Measurements from ENCODE around the gene SUMF1. TPM values are rescaled to one million over a fixed set of nuclear protein-coding genes. Genes with fewer than 3 reads are reported as not detected.

SUMF1 gene
- total and polyA plus RNA-seq, 4 donors = 13.0 to 34.2 (median 23.5) TPM

DNA sequence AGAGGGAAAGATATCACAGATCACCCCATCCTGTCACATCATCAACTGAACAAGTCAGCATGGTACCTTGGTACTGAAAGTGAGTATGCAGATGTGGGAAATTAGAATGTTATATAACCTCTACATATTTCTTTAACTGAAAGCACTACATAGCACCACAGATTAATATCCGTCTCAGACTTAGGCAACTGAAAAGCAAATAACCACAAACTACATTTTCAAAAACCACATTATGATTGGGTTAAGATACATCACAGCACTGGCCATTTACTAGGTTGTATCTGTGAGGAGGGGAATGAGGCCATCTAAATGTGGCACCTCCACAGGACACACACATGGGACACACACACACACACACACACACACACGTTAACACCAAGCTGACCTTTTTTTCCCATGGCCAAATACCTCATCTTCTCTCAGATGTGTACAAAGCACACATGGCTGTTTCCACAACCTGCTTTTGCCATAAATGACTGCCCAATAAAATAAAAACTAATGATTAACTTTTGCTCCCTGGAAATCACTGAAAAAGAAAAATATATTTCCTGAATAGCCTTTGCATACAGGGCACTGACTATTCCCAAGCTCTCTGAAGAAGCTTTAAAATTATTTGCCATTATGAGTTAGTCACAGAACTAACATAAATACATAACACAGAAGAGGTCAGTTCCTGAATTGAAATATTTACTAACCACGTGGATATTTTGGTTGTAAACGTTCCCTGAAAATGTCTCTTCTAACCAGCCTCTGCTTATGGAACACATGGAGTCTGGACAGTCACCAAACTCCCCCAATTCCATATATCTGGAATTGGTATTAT lies 60.1 kb downstream of the SUMF1 start (continued):
- TF ChIP-seq, protein P1, sequence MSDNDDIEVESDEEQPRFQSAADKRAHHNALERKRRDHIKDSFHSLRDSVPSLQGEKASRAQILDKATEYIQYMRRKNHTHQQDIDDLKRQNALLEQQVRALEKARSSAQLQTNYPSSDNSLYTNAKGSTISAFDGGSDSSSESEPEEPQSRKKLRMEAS (IDR thresholded peaks at IDR 0.05) = peak; percentile 69
- no peak for TF ChIP-seq HNF4G (IDR thresholded peaks at IDR 0.05)
- TF ChIP-seq RXRA (IDR thresholded peaks at IDR 0.05) = peak; percentile 88
- TF ChIP-seq GABPA (IDR thresholded peaks at IDR 0.05 in 1 of 2, conservative IDR thresholded peaks at IDR 0.05 in 1 of 2) = no peak

DNA sequence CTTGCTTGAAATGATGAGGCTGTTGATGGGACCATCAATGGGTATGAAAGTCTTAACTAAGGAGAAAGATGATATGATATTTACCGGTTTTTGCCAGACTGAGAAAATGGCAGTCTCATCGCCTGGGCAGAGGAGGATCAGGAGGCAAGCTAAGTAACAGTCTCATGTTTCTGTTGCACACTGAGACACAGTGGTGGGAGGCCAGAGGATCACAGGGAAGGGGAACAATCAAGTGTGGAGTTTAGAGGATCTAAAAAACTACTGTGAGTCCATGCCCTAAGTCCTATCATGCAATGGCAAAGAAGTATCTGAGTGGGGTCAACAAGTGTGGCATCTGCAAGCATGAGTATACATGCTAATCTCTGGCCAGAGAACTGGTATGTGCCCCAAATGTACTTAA lies 62.2 kb downstream of the SUMF1 start:
- peaks cover 0 to 13% (median 6%) of the 10 kb centered on the region in 4 donors for H3K36me3 ChIP-seq (ENCODE audit: control insufficient read depth in 4 of 4, insufficient read depth in 3 of 4, low read depth in 1 of 4, low read length in 3 of 4)
- TF ChIP-seq EGR1 (IDR thresholded peaks at IDR 0.05; ENCODE audit: low read depth in 2 of 2) (no peak), RAD21 (IDR thresholded peaks at IDR 0.05) (no peak), FOXA1 (IDR thresholded peaks at IDR 0.05) (no peak), TAF1 (conservative IDR thresholded peaks at IDR 0.05) (no peak), FOXA2 (IDR thresholded peaks at IDR 0.05) (no peak), HNF4G (IDR thresholded peaks at IDR 0.05) (no peak), NR2F2 (IDR thresholded peaks at IDR 0.05) (no peak)
- TF ChIP-seq, protein P1 (IDR thresholded peaks at IDR 0.05) = no peak
- TF ChIP-seq, protein P2, sequence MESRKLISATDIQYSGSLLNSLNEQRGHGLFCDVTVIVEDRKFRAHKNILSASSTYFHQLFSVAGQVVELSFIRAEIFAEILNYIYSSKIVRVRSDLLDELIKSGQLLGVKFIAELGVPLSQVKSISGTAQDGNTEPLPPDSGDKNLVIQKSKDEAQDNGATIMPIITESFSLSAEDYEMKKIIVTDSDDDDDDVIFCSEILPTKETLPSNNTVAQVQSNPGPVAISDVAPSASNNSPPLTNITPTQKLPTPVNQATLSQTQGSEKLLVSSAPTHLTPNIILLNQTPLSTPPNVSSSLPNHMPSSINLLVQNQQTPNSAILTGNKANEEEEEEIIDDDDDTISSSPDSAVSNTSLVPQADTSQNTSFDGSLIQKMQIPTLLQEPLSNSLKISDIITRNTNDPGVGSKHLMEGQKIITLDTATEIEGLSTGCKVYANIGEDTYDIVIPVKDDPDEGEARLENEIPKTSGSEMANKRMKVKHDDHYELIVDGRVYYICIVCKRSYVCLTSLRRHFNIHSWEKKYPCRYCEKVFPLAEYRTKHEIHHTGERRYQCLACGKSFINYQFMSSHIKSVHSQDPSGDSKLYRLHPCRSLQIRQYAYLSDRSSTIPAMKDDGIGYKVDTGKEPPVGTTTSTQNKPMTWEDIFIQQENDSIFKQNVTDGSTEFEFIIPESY (IDR thresholded peaks at IDR 0.05) = no peak
- H3K27me3 ChIP-seq (ENCODE audit: control insufficient read depth in 4 of 4, insufficient read depth in 4 of 4, low read length in 3 of 4) = no peaks in the 10 kb centered on the region
- no peak for DNase-seq (ENCODE audit: low spot score)
- no peak overlapping the region for H3K4me3 ChIP-seq (ENCODE audit: low read depth in 1 of 3, low read length in 3 of 3)
- no peaks in the 10 kb centered on the region for H3K9me3 ChIP-seq (ENCODE audit: control insufficient read depth in 4 of 4, low read length in 3 of 4)
- 95% methylated on average over 2 of the region's 2 CpGs for WGBS
- H3K27ac ChIP-seq (ENCODE audit: low read depth in 1 of 2, low read length in 2 of 2) = no peak overlapping the region
- no peak overlapping the region for H3K9ac ChIP-seq (ENCODE audit: low read depth in 1 of 2, low read length in 2 of 2)
- H3K4me1 ChIP-seq (ENCODE audit: control insufficient read depth in 4 of 4, insufficient read depth in 4 of 4, low read length in 3 of 4) = peaks cover 6 to 20% (median 6%) of the 10 kb centered on the region in 4 donors

DNA sequence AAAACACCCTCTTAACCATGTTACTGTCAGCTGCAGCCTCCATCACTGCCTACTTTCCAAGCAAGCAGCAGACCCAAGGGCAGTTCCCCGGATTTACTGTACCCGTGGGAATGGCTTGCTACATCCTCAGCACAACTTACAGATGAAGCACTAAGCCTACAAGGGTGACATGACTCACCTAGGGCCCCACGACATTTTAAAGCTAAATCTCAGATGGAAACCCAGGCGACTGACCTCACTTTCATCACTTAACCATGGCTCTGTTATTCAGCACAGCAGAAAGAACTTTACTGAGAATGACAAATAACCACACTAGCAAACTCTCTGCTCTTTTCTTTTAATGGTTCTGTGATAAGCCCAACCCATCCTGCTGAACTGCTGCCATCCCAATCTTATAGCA lies 65.6 kb downstream of the SUMF1 start:
- Histone ChIP-seq H3K27ac (ENCODE audit: low read depth in 1 of 2, low read length in 2 of 2) (no peak overlapping the region), H3K9ac (ENCODE audit: low read depth in 1 of 2, low read length in 2 of 2) (no peak overlapping the region), H3K27me3 (ENCODE audit: control insufficient read depth in 4 of 4, insufficient read depth in 4 of 4, low read length in 3 of 4) (no peaks in the 10 kb centered on the region), H3K36me3 (ENCODE audit: control insufficient read depth in 4 of 4, insufficient read depth in 3 of 4, low read depth in 1 of 4, low read length in 3 of 4) (peaks cover 0 to 13% (median 6%) of the 10 kb centered on the region in 4 donors), H3K9me3 (ENCODE audit: control insufficient read depth in 4 of 4, low read length in 3 of 4) (no peaks in the 10 kb centered on the region), H3K4me3 (ENCODE audit: low read depth in 1 of 3, low read length in 3 of 3) (no peak overlapping the region), H3K4me1 (ENCODE audit: control insufficient read depth in 4 of 4, insufficient read depth in 4 of 4, low read length in 3 of 4) (no peaks in the 10 kb centered on the region)
- TF ChIP-seq, protein P1 (IDR thresholded peaks at IDR 0.05) = no peak
- no peak for TF ChIP-seq JUND (IDR thresholded peaks at IDR 0.05)
- TF ChIP-seq, protein P3, sequence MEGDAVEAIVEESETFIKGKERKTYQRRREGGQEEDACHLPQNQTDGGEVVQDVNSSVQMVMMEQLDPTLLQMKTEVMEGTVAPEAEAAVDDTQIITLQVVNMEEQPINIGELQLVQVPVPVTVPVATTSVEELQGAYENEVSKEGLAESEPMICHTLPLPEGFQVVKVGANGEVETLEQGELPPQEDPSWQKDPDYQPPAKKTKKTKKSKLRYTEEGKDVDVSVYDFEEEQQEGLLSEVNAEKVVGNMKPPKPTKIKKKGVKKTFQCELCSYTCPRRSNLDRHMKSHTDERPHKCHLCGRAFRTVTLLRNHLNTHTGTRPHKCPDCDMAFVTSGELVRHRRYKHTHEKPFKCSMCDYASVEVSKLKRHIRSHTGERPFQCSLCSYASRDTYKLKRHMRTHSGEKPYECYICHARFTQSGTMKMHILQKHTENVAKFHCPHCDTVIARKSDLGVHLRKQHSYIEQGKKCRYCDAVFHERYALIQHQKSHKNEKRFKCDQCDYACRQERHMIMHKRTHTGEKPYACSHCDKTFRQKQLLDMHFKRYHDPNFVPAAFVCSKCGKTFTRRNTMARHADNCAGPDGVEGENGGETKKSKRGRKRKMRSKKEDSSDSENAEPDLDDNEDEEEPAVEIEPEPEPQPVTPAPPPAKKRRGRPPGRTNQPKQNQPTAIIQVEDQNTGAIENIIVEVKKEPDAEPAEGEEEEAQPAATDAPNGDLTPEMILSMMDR (IDR thresholded peaks at IDR 0.05; ENCODE audit: low read depth, low read length, missing input control) = no peak
- no peak for TF ChIP-seq SP1 (IDR thresholded peaks at IDR 0.05)
- TF ChIP-seq RAD21 (IDR thresholded peaks at IDR 0.05) = no peak
- no peak for TF ChIP-seq FOXA1 (IDR thresholded peaks at IDR 0.05)
- TF ChIP-seq FOXA2 (IDR thresholded peaks at IDR 0.05) = no peak
- no peak for TF ChIP-seq HNF4A (conservative IDR thresholded peaks at IDR 0.05)
- TF ChIP-seq GABPA (IDR thresholded peaks at IDR 0.05 in 1 of 2, conservative IDR thresholded peaks at IDR 0.05 in 1 of 2) = no peak
- TF ChIP-seq, protein P2 (IDR thresholded peaks at IDR 0.05) = no peak
- no peak for TF ChIP-seq ATF3 (IDR thresholded peaks at IDR 0.05)
- no peak for TF ChIP-seq HNF4G (IDR thresholded peaks at IDR 0.05)
- TF ChIP-seq TAF1 (conservative IDR thresholded peaks at IDR 0.05) = no peak
- TF ChIP-seq, protein P4, sequence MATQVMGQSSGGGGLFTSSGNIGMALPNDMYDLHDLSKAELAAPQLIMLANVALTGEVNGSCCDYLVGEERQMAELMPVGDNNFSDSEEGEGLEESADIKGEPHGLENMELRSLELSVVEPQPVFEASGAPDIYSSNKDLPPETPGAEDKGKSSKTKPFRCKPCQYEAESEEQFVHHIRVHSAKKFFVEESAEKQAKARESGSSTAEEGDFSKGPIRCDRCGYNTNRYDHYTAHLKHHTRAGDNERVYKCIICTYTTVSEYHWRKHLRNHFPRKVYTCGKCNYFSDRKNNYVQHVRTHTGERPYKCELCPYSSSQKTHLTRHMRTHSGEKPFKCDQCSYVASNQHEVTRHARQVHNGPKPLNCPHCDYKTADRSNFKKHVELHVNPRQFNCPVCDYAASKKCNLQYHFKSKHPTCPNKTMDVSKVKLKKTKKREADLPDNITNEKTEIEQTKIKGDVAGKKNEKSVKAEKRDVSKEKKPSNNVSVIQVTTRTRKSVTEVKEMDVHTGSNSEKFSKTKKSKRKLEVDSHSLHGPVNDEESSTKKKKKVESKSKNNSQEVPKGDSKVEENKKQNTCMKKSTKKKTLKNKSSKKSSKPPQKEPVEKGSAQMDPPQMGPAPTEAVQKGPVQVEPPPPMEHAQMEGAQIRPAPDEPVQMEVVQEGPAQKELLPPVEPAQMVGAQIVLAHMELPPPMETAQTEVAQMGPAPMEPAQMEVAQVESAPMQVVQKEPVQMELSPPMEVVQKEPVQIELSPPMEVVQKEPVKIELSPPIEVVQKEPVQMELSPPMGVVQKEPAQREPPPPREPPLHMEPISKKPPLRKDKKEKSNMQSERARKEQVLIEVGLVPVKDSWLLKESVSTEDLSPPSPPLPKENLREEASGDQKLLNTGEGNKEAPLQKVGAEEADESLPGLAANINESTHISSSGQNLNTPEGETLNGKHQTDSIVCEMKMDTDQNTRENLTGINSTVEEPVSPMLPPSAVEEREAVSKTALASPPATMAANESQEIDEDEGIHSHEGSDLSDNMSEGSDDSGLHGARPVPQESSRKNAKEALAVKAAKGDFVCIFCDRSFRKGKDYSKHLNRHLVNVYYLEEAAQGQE (IDR thresholded peaks at IDR 0.05) = no peak
- DNase-seq (ENCODE audit: low spot score) = no peak
- WGBS = 96% methylated on average over 4 of the region's 4 CpGs
